AG20443 (cell line): Measurements from ENCODE around the gene TYK2.
"Not testable (repeated sequence)": the region's sequence is repeated elsewhere in the genome, so short reads cannot be mapped to it uniquely, and the experiment has no call there.

ENCODE experiments used
- DNase-seq: peaks from one replicate; pipeline ENCODE4 v3.0.0; 2012; ENCODE audit warnings: low spot score, mixed read lengths

The TYK2 gene

DNA sequence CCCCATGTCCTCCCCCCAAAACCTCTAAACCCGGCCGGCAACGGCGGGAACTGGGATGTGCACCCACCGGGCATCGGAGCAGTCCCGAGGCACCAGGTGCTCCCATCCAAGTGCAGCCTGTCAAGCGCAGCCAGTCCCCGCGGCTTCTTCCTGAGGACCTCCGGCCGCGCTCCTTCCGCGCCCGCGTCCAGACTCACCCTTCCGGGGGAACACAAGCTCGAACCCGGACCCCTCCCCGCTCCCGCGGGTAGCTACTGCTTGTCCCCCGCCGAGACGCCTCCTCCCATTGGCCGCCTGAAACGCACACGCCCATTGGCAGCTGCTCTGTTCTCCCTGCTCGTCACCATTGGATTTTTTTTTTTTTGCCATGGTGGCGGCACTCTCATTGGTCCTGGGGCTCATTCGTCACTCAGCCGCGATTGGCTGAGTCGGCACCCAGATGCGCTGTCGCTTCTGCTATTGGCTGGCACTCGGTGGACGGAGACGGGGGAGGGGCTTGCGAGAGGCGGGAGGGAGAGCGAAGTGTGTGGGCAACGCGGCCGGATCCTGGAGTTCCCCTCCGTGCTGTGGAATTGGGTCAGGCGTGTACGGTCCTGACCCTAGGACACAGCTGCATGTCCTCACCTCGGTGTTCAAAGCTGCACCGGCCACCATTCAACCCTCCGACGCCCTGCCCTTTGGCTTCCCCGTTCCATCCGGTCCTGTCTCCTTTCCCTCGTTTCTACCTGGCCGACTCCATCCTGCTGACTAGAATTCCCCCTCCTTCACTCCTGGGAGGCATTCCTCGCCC, at the start of gene TYK2:
Gene TYK2 (minus strand): TSS at position 260 of the 790 bp plus-strand sequence. CDS start 2,166 bp downstream, outside the sequence.
- DNase-seq, result peak; percentile 100

- DNase-seq, result no peak
These were observed 48.6 kb upstream of the TYK2 start for GRCh38 chr19:10428996-10429381.

DNA sequence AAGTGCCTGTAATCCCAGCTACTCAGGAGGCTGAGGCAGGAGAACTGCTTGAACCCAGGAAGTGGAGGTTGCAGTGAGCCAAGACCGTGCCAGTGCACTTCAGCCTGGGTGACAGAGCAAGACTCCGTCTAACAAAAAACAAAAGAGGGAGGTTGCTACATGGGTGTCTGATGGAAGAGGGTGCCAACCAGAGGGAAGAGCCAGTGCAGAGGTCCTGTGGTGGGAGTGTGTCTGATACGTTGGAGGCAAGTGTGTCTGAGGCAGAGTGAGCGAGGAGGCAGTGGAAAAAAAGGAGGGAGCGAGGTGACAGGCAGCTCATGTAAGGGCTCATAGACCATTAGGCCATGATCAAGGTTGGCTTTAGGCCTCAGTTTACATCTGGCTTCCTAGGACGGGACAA, 46.8 kb upstream of the TYK2 start:
- no peak for DNase-seq

GRCh38 chr19:10424011-10424637, 43.8 kb upstream of the TYK2 start:
- peak; percentile 92 for DNase-seq

- no peak for DNase-seq
These were observed 42.5 kb upstream of the TYK2 start for GRCh38 chr19:10422846-10423245.

DNA sequence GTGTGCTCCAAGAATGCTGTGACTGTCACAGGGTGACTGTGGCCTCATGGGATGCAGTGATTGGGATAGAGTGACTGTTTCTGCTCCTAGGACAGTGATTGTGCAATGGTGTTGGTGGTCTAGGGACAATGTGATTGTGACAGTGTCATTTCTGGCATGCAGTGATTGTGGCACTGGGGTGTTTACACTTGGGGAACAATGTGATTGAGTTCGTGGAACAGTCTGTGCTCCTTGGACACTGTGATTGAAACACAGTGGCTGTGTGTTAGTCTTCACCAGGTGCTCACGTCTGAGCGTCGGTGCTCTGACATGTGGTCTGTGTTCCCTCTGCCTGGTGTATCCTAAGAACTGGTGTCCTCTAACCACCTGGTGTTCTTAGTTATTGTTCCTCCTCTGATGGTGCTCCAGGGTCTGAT, 41.7 kb upstream of the TYK2 start:
- peak; percentile 4 for DNase-seq

- DNase-seq, result no peak
These were observed 41.1 kb upstream of the TYK2 start for GRCh38 chr19:10421240-10422045.

DNA sequence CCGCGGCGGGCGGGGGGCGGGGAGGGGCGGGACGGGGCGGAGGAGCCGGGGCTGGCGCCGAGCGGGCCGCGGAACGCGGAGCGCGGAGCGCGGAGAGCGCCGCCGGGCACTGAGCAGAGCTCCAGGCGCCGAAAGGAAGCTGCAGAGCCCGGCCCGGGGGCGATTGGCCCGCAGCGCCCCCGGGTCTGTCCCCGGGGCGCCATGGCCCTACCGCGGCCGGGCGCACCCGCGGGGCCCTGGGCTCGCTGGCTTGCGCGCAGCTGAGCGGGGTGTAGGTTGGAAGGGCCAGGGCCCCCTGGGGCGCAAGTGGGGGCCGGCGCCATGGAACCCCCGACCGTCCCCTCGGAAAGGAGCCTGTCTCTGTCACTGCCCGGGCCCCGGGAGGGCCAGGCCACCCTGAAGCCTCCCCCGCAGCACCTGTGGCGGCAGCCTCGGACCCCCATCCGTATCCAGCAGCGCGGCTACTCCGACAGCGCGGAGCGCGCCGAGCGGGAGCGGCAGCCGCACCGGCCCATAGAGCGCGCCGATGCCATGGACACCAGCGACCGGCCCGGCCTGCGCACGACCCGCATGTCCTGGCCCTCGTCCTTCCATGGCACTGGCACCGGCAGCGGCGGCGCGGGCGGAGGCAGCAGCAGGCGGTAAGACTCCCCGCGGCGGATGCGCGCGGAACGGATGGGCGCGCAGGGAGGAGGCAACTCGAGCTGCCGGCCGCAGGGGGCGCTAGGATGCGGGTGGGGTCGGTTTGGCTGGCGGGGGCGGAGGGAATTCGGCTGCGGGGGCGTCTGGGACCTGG, 40.3 kb upstream of the TYK2 start, which contains the start of gene PDE4A:
Gene PDE4A (plus strand): TSS at position 95 of the 796 bp plus-strand sequence. CDS start 227 bp downstream, at position 322.
- peak; percentile 49 for DNase-seq

- DNase-seq, result peak; percentile 50
These were observed 39.5 kb upstream of the TYK2 start for GRCh38 chr19:10419646-10420443.

GRCh38 chr19:10419200-10419645, 38.9 kb upstream of the TYK2 start:
- peak; percentile 28 for DNase-seq

GRCh38 chr19:10418485-10419199, 38.3 kb upstream of the TYK2 start:
- DNase-seq, result peak; percentile 24

DNA sequence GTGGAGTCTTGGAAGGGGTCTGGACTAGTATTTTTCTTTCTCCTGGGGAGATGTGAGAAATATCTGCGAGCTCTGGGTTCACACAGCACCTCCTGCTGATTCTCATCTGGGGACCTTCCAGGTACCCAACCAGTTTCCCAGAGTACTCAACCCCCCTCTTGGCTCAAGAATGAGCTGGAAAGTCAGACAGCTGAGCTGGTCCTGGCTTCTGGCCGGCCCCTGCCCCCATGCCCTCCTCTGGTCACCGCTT, 37.8 kb upstream of the TYK2 start:
- peak; percentile 17 for DNase-seq

DNA sequence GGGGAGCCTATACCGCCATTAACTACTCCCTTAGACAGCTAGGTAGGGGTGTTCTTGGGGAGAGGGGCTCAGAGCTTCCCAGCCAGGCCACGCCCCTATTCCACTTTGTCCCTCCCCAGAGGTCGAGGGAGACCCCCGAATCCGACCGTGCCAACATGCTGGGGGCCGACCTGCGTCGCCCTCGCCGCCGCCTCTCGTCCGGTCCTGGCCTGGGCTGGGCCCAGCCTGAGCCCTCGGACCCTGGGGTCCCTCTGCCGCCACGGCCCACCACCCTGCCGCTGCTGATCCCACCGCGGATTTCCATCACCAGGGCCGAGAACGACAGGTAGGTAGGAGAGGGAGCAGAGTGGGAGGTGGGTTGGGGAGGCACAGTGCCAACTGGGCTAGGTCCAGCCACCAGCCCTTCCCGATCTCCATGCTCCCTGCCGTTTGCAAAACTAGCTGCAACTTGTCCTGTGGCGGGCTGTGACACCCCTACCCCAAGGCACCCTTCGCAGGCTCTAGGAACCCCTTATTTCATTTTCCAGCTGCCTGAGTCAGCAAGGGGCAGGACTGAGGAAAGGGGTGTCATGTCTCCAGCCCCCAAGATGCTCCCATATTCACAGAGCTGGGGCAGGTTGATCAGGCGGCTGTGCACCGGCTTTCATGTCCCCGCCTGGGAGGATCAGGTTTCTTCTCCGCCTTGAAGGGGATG, 37.3 kb upstream of the TYK2 start:
- DNase-seq, result no peak

GRCh38 chr19:10416380-10417257, 36.2 kb upstream of the TYK2 start:
- peak; percentile 96 for DNase-seq

DNA sequence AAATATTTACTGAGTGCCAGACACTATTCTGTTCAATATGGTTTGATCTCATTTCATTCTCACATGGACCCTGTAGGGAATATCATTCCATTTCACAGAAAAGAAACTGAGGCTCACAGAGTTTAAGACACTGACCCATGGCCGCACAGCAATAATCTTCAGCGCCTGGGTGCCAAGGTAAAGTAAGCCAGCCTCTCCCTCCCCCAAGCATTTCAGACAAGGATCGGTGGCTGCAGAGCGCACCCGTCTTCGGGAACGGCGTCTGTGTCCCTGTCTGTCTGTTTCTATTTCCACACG, 35.7 kb upstream of the TYK2 start:
- DNase-seq, result no peak

- DNase-seq, result no peak
These were observed 32.0 kb upstream of the TYK2 start for GRCh38 chr19:10412257-10412977.

DNA sequence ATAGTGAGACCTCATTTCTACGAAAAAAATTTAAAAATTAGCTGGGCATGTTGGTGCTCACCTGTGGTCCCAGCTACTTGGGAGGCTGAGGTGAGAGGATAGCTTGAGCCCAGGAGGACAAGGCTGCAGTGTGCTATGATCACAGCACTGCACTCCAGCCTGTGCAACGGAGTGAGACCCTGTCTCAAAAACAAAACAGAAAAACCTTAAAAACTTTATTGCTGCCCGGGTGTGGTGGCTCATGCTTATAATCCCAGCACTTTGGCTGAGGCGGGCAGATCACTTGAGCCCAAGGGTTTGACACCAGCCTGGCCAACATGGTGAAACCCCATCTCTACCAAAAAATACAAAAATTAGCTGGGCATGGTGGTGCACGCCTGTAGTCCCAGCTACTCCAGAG, 30.9 kb upstream of the TYK2 start:
- DNase-seq, result not testable (repeated sequence)

DNA sequence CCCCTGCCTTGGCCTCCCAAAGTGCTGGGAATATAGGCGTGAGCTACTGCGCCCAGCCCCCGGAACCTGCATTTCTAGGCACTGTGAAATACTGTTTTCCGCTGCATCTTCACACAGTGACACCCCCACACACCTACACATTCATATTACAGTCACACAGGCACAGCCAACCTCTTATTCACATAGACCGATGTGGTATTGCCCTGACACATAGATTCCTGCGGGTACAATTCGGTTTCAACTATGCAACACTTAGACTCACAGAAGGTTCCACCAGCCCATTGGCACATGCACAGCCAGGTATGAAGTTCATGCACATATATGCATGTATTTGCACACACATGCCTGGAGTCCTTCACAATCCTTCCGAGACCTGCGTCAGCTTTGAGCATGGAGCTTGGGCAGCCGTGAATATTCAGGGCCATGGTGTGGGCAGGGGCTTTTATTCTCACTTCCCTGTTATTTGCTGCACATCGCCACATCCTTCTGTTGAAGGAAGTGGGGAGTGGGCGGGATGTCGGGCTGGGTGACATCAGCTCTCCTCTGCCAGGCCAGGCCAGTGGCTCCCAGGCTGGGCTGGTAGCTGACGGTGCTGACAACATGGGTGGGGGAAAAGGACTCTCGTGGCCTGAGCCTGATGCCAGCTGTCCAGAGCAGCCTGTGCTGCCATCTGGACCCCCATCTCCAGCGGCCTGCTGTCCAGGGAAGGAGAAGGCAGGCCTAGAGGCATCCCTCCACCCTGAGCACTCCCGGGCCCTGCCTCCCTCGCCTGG, 28.3 kb upstream of the TYK2 start:
- no peak for DNase-seq
